K562 (cell line): Measurements from ENCODE around the gene RNF217. TPM values are rescaled to one million over a fixed set of nuclear protein-coding genes. Genes with fewer than 3 reads are reported as not detected.

Experiments used
- CBX3 ChIP-seq, 2 experiments: IDR thresholded peaks; 1 replicate in 1 of 2; 2 replicates in 1 of 2; pipeline ENCODE4 v1.6.1; 2012; ENCODE audit warnings: inconsistent platforms in 2 of 2, low read length in 2 of 2, borderline replicate concordance in 1 of 2, control low read depth in 1 of 2
- CHD2 ChIP-seq: IDR thresholded peaks from 2 replicates; pipeline ENCODE4 v1.6.1; 2011; ENCODE audit warnings: low read depth, low read length
- EP400 ChIP-seq: fragments of 450-650 bp; IDR thresholded peaks from 2 replicates; pipeline ENCODE4 v1.6.1; 2017; ENCODE audit warnings: antibody characterized with exemption, mild to moderate bottlenecking, moderate library complexity
- FOXM1 ChIP-seq, 2 experiments: fragments of 450-650 bp in 1 of 2; sonication (generic) in 1 of 2; formaldehyde crosslinking in 1 of 2; IDR thresholded peaks; 2 replicates each; pipeline versions ENCODE4 v1.6.1 to v1.9.0; 2017 to 2022; ENCODE audit warnings: low read depth in 2 of 2, mild to moderate bottlenecking in 2 of 2, missing genetic modification reagents in 1 of 2, moderate library complexity in 1 of 2
- HDAC1 ChIP-seq, 2 experiments: fragments of 450-650 bp; IDR thresholded peaks; 2 replicates each; pipeline ENCODE4 v1.6.1; 2016 to 2017; ENCODE audit warnings: inconsistent platforms in 1 of 2, mild to moderate bottlenecking in 1 of 2, moderate library complexity in 1 of 2
- MEF2A ChIP-seq: IDR thresholded peaks from 2 replicates; pipeline ENCODE4 v1.6.1; 2011; ENCODE audit warnings: low read depth, mild to moderate bottlenecking, low read length, moderate library complexity; ENCODE audit not compliant: control insufficient read depth
- MYNN ChIP-seq, 2 experiments: sonication (generic); formaldehyde crosslinking in 1 of 2; IDR thresholded peaks; 2 replicates each; pipeline versions ENCODE4 v1.5.0 to v1.6.1; 2016 to 2020; ENCODE audit warnings: antibody characterized with exemption in 1 of 2, missing genetic modification reagents in 1 of 2
- NFIC ChIP-seq: fragments of 450-650 bp; IDR thresholded peaks from 2 replicates; pipeline ENCODE4 v1.6.1; 2017; ENCODE audit warnings: mild to moderate bottlenecking, inconsistent platforms
- POLR2G ChIP-seq: fragments of 200-400 bp; formaldehyde crosslinking; IDR thresholded peaks from 2 replicates; pipeline ENCODE4 v1.6.1; 2017; ENCODE audit warnings: low read depth, mild to moderate bottlenecking, antibody characterized with exemption, low read length, moderate library complexity
- PTTG1 ChIP-seq: fragments of 450-650 bp; IDR thresholded peaks from 2 replicates; pipeline ENCODE4 v1.6.1; 2016; ENCODE audit warnings: low read depth, mild to moderate bottlenecking, missing genetic modification characterization, missing compliant biosample characterization
- SMAD1 ChIP-seq: fragments of 150-350 bp; IDR thresholded peaks from 2 replicates; pipeline ENCODE4 v1.6.1; 2014; ENCODE audit warnings: low read length, low read depth; ENCODE audit not compliant: partially characterized antibody
- TAL1 ChIP-seq: fragments of 450-650 bp; IDR thresholded peaks from 2 replicates; pipeline ENCODE4 v1.6.1; 2016; ENCODE audit warnings: mild to moderate bottlenecking
- TEAD4 ChIP-seq, 2 experiments: sonication (generic) in 1 of 2; formaldehyde crosslinking in 1 of 2; IDR thresholded peaks; 2 replicates each; pipeline versions ENCODE4 v1.6.1 to v1.8.0; 2012 to 2022; ENCODE audit warnings: borderline replicate concordance in 1 of 2, inconsistent platforms in 1 of 2, low read length in 1 of 2, mild to moderate bottlenecking in 1 of 2, missing genetic modification reagents in 1 of 2
- TRIM24 ChIP-seq, 2 experiments: fragments of 450-650 bp; IDR thresholded peaks; 2 replicates each; pipeline ENCODE4 v1.6.1; 2016
- YY1 ChIP-seq, 3 experiments: IDR thresholded peaks; 2 replicates each; pipeline ENCODE4 v1.6.1; 2011; ENCODE audit warnings: low read length in 2 of 3, mild to moderate bottlenecking in 2 of 3, moderate library complexity in 2 of 3, borderline replicate concordance in 1 of 3, control low read depth in 1 of 3, low read depth in 1 of 3; ENCODE audit not compliant: insufficient read depth in 3 of 3, insufficient replicate concordance in 2 of 3, control insufficient read depth in 1 of 3, insufficient read length in 1 of 3; ENCODE audit errors: extremely low read depth in 1 of 3
- polyA plus RNA-seq, 8 experiments: library from polyadenylated mRNA; depleted of rRNA in 4 of 8; stranded (reverse) in 5 of 8; unstranded in 3 of 8; fragments of >200 nt; fragmentation: Nextera tagmentation in 2 of 8; fragmentation: Illumina TruSeq in 1 of 8; extraction: Ambion mirVana in 2 of 8; extraction: Trizol in 1 of 8; gene quantifications; 2 replicates each; pipeline versions ENCODE4 v1.2.1 to v1.2.3, GENCODE V29; 2011 to 2014; ENCODE audit warnings: inconsistent platforms in 1 of 8, missing spikeins in 1 of 8
- total RNA-seq, 7 experiments: library from RNA; depleted of rRNA in 6 of 7; stranded (reverse); fragments of >200 nt in 6 of 7; fragmentation: Illumina TruSeq in 2 of 7; extraction: Trizol in 2 of 7; gene quantifications; 2 replicates each; pipeline versions ENCODE4 v1.2.1 to v1.2.3, GENCODE V29; 2011 to 2021; ENCODE audit warnings: low replicate concordance in 1 of 7
- TF ChIP-seq, protein P1 (sequence below): sonication (generic); formaldehyde crosslinking; IDR thresholded peaks from 2 replicates; pipeline ENCODE4 v1.8.0; 2023; ENCODE audit warnings: mild to moderate bottlenecking, missing genetic modification reagents
- TF ChIP-seq, protein P2 (sequence below): fragments of 450-650 bp; IDR thresholded peaks from 2 replicates; pipeline ENCODE4 v1.6.1; 2018; ENCODE audit warnings: mild to moderate bottlenecking, low read depth; ENCODE audit not compliant: partially characterized antibody
- TF ChIP-seq, protein P3 (sequence below): IDR thresholded peaks from 3 replicates; pipeline ENCODE4 v1.6.1; 2011; ENCODE audit warnings: borderline replicate concordance, mild to moderate bottlenecking; ENCODE audit not compliant: insufficient read length, insufficient read depth

RNF217 gene
- total and polyA plus RNA-seq, 9 of the 15 experiments (the other 6 are each of a cell fraction or from before 2014, with no cell fraction given) = 2.9 to 25.6 (median 12.0) TPM

DNA sequence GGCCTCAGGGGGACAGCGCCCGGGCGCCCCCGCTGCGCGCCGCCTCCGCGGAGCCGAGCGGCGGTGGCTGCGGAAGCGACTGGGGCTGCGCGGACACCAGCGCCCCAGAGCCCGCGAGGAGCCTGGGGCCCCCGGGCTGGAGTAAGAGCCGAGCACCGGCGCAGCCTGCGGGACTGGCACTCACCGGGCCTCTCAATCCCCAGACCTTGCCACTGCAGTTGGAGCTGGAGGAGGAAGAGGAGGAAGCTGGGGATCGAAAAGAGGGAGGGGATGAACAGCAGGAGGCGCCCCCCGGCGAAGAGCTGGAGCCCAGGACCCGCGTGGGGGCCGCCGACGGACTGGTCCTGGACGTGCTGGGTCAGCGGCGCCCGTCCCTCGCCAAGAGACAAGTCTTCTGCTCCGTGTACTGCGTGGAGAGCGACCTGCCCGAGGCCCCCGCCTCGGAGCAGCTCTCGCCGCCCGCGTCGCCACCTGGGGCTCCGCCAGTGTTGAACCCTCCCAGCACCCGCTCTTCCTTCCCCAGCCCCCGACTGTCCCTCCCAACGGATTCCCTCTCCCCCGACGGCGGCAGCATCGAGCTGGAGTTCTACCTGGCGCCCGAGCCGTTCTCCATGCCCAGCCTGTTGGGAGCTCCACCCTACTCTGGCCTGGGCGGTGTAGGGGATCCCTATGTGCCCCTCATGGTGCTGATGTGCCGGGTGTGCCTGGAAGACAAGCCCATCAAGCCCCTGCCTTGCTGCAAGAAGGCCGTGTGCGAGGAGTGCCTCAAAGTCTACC lies 590 bp downstream of the RNF217 start (continued):
- TF ChIP-seq NFIC (peak; percentile 55), SMAD1 (no peak), POLR2G (peak; percentile 69), CBX3 (IDR thresholded peaks at IDR 0.05; ENCODE audit: borderline replicate concordance in 1 of 2, low read length in 2 of 2) (no peak), YY1 (IDR thresholded peaks at IDR 0.05; ENCODE audit: borderline replicate concordance in 1 of 3, control insufficient read depth in 1 of 3, extremely low read depth in 1 of 3, insufficient read depth in 3 of 3, insufficient read length in 1 of 3, insufficient replicate concordance in 2 of 3, low read depth in 1 of 3, low read length in 2 of 3) (peak in 1 of 3 experiments; percentile 6), CHD2 (no peak), TRIM24 (IDR thresholded peaks at IDR 0.05) (peak in 1 of 2 experiments; percentile 20; a peak in 1 of 4 replicates), EP400 (no peak), PTTG1 (tag) (no peak), FOXM1 (IDR thresholded peaks at IDR 0.05; ENCODE audit: low read depth) (no peak), FOXM1 (CRISPR knock-in tag; IDR thresholded peaks at IDR 0.05; ENCODE audit: low read depth) (0 out of 2 replicates have a peak, but pooled peaks have one; percentile 31), TAL1 (no peak), MEF2A (no peak), HDAC1 (IDR thresholded peaks at IDR 0.05) (peak in 1 of 2 experiments; percentile 67; a peak in 1 of 4 replicates), TEAD4 (IDR thresholded peaks at IDR 0.05; ENCODE audit: low read length) (0 out of 2 replicates have a peak, but pooled peaks have one; percentile 13), TEAD4 (CRISPR knock-in tag; IDR thresholded peaks at IDR 0.05; ENCODE audit: borderline replicate concordance) (no peak), MYNN (IDR thresholded peaks at IDR 0.05) (no peak), MYNN (CRISPR knock-in tag; IDR thresholded peaks at IDR 0.05) (no peak)
- TF ChIP-seq, protein P1, sequence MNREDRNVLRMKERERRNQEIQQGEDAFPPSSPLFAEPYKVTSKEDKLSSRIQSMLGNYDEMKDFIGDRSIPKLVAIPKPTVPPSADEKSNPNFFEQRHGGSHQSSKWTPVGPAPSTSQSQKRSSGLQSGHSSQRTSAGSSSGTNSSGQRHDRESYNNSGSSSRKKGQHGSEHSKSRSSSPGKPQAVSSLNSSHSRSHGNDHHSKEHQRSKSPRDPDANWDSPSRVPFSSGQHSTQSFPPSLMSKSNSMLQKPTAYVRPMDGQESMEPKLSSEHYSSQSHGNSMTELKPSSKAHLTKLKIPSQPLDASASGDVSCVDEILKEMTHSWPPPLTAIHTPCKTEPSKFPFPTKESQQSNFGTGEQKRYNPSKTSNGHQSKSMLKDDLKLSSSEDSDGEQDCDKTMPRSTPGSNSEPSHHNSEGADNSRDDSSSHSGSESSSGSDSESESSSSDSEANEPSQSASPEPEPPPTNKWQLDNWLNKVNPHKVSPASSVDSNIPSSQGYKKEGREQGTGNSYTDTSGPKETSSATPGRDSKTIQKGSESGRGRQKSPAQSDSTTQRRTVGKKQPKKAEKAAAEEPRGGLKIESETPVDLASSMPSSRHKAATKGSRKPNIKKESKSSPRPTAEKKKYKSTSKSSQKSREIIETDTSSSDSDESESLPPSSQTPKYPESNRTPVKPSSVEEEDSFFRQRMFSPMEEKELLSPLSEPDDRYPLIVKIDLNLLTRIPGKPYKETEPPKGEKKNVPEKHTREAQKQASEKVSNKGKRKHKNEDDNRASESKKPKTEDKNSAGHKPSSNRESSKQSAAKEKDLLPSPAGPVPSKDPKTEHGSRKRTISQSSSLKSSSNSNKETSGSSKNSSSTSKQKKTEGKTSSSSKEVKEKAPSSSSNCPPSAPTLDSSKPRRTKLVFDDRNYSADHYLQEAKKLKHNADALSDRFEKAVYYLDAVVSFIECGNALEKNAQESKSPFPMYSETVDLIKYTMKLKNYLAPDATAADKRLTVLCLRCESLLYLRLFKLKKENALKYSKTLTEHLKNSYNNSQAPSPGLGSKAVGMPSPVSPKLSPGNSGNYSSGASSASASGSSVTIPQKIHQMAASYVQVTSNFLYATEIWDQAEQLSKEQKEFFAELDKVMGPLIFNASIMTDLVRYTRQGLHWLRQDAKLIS (CRISPR knock-in tag) = peak; percentile 95
- TF ChIP-seq, protein P2, sequence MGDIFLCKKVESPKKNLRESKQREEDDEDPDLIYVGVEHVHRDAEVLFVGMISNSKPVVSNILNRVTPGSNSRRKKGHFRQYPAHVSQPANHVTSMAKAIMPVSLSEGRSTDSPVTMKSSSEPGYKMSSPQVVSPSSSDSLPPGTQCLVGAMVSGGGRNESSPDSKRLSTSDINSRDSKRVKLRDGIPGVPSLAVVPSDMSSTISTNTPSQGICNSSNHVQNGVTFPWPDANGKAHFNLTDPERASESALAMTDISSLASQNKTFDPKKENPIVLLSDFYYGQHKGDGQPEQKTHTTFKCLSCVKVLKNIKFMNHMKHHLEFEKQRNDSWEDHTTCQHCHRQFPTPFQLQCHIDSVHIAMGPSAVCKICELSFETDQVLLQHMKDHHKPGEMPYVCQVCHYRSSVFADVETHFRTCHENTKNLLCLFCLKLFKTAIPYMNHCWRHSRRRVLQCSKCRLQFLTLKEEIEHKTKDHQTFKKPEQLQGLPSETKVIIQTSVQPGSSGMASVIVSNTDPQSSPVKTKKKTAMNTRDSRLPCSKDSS = no peak
- TF ChIP-seq, protein P3, sequence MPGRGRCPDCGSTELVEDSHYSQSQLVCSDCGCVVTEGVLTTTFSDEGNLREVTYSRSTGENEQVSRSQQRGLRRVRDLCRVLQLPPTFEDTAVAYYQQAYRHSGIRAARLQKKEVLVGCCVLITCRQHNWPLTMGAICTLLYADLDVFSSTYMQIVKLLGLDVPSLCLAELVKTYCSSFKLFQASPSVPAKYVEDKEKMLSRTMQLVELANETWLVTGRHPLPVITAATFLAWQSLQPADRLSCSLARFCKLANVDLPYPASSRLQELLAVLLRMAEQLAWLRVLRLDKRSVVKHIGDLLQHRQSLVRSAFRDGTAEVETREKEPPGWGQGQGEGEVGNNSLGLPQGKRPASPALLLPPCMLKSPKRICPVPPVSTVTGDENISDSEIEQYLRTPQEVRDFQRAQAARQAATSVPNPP = no peak
